Measurements from ENCODE around the gene EVA1C. TPM values are rescaled to one million over a fixed set of nuclear protein-coding genes. Genes with fewer than 3 reads are reported as not detected.

EVA1C gene
- total RNA-seq, 1 donor from 2014 or later: 23.8 TPM

Other genes starting within 250 kb of the EVA1C start
- 10.1 TPM for gene MIS18A, start 133.7 kb upstream of the EVA1C start, total RNA-seq
- not detected for gene MRAP, start 113.9 kb upstream of the EVA1C start, total RNA-seq
- gene URB1, start 19.7 kb upstream of the EVA1C start, total RNA-seq: 14.8 TPM
- not detected for gene TCP10L, start 172.8 kb downstream of the EVA1C start, total RNA-seq
- gene CFAP298, start 199.7 kb downstream of the EVA1C start, total RNA-seq: 21.9 TPM

Measured in esophagus mucosa (tissue), 1 donor.